ENCODE results near the gene BIN1.

The BIN1 gene

GRCh38 chr2:127000937-127001336, 106.0 kb downstream of the BIN1 start:
- DNase-seq (ENCODE audit: extremely low read depth, low read depth): no peak
- TF ChIP-seq, protein P1, sequence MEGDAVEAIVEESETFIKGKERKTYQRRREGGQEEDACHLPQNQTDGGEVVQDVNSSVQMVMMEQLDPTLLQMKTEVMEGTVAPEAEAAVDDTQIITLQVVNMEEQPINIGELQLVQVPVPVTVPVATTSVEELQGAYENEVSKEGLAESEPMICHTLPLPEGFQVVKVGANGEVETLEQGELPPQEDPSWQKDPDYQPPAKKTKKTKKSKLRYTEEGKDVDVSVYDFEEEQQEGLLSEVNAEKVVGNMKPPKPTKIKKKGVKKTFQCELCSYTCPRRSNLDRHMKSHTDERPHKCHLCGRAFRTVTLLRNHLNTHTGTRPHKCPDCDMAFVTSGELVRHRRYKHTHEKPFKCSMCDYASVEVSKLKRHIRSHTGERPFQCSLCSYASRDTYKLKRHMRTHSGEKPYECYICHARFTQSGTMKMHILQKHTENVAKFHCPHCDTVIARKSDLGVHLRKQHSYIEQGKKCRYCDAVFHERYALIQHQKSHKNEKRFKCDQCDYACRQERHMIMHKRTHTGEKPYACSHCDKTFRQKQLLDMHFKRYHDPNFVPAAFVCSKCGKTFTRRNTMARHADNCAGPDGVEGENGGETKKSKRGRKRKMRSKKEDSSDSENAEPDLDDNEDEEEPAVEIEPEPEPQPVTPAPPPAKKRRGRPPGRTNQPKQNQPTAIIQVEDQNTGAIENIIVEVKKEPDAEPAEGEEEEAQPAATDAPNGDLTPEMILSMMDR (IDR thresholded peaks at IDR 0.05; ENCODE audit: low read depth, low read length): no peak

DNA sequence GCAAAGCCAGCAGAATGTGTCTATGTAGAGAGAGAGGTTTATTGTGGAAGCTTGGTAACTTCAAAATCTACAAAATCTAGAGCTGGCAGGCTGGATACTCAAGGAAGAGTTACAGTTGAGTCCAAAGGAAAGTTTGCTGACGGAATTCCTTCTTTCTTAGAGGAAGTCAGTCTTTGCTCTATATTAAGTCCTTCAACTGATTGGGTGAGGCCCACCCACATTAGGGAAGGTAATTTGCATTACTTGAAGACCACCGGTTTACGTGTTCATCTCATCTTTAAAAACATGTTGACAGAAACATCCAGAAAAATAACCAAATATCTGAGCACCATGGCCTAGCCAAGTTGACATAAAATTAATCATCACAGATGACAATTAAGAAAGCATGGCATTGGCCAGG, 106.8 kb downstream of the BIN1 start:
- no peak for DNase-seq (ENCODE audit: extremely low read depth, low read depth)
- TF ChIP-seq, protein P1 (IDR thresholded peaks at IDR 0.05; ENCODE audit: low read depth, low read length): no peak

- DNase-seq (ENCODE audit: extremely low read depth, low read depth): no peak
- TF ChIP-seq, protein P1 (IDR thresholded peaks at IDR 0.05; ENCODE audit: low read depth, low read length): no peak
These were observed 107.7 kb downstream of the BIN1 start for GRCh38 chr2:126999106-126999756.

GRCh38 chr2:126998486-126998885, 108.5 kb downstream of the BIN1 start:
- DNase-seq (ENCODE audit: extremely low read depth, low read depth): no peak
- TF ChIP-seq, protein P1 (IDR thresholded peaks at IDR 0.05; ENCODE audit: low read depth, low read length): no peak
